ENCODE results near the gene TXN2. TPM values are rescaled to one million over a fixed set of nuclear protein-coding genes. Genes with fewer than 3 reads are reported as not detected.
"Not testable (repeated sequence)": the region's sequence is repeated elsewhere in the genome, so short reads cannot be mapped to it uniquely, and the experiment has no call there.

The TXN2 gene
- total and polyA plus RNA-seq, 2 of the 4 experiments (the other 2 are of a cell fraction) = 49.6 to 166 TPM

DNA sequence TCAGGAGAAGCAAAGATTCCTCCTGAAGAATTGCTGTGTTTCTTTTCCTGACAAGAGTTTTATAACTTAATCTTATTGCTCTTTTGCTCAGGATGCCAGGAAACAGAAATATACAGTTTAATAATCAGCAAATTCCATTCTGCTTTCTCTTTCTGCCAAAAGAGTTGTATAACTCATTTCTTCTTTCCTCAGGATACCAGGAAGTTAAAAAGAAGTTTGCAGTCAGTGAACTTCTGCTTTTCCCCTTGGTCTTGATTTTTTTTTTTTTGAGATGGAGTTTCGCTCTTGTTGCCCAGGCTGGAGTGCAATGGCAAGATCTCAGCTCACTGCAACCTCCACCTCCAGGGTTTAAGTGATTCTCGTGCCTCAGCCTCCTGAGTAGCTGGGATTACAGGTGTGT is 38.5 kb upstream of the TXN2 start:
- H3K9me3 ChIP-seq (ENCODE audit: control insufficient read depth, insufficient read depth, low read length); DNase-seq; H2BK15ac ChIP-seq (ENCODE audit: low read depth, low read length); H3K4me1 ChIP-seq (ENCODE audit: control insufficient read depth, insufficient read depth, low read length); H3K27ac ChIP-seq (ENCODE audit: insufficient read depth, low read length); H4K91ac ChIP-seq (ENCODE audit: insufficient read depth, low read depth, low read length); H2BK5ac ChIP-seq (ENCODE audit: low read depth, low read length, poor library complexity, severe bottlenecking); ATAC-seq (ENCODE audit: low read depth); H3K27me3 ChIP-seq (ENCODE audit: control insufficient read depth, insufficient read depth, low read length); H3K4me2 ChIP-seq (ENCODE audit: low read depth, low read length); BruUV-seq (replicated peaks); H3K9ac ChIP-seq (ENCODE audit: low read depth, low read length); H3K4ac ChIP-seq (ENCODE audit: low read depth, low read length); H2BK20ac ChIP-seq (ENCODE audit: low read depth, low read length); H3K14ac ChIP-seq (replicated peaks; ENCODE audit: low read depth, low read length); H3K23ac ChIP-seq (ENCODE audit: low read depth, low read length); H4K8ac ChIP-seq (ENCODE audit: low read depth in 2 of 2, low read length in 2 of 2); H2AK5ac ChIP-seq (ENCODE audit: low read depth, low read length); H2AFZ ChIP-seq (replicated peaks; ENCODE audit: low read length, poor library complexity); H3K56ac ChIP-seq (ENCODE audit: extremely low read depth, insufficient read depth, low read length); H2AK9ac ChIP-seq (replicated peaks; ENCODE audit: low read depth, low read length, poor library complexity); H3K18ac ChIP-seq (ENCODE audit: low read depth, low read length); H3K9me1 ChIP-seq (ENCODE audit: insufficient read depth, low read length); dilution Hi-C loops (cut with HindIII; ENCODE audit: low sequenced_read_pairs, unreplicated experiment); intact Hi-C loops (cut with micrococcal nuclease); POLR2A ChIA-PET (ENCODE audit: unreplicated experiment); H2BK120ac ChIP-seq (ENCODE audit: low read depth, low read length); H4K5ac ChIP-seq (ENCODE audit: low read depth, low read length); H3K4me3 ChIP-seq (ENCODE audit: insufficient read depth, low read depth, low read length): not testable (repeated sequence)
- Histone ChIP-seq H4K20me1 (ENCODE audit: insufficient read depth, low read length) (peaks cover 11% of the 10 kb centered on the region; the same call in 1 of the 2 replicates), H3K36me3 (ENCODE audit: control insufficient read depth, insufficient read depth, low read length) (peaks cover 84% of the 10 kb centered on the region), H3K79me1 (ENCODE audit: low read depth in 1 of 2, low read length in 2 of 2) (peaks cover 28 to 38% of the 10 kb centered on the region in 2 experiments)
- WGBS, 2 experiments (ENCODE audit: extremely low coverage in 2 of 2, insufficient read length in 1 of 2) = no CpG with 5 or more reads among the region's 2 CpGs
- CTCF ChIA-PET = interaction anchor here (0.6 kb wide), 1 partner anchor 8 kb away, joined by 3 read pairs; no protein-coding TSS in a partner anchor
- in situ Hi-C loops (cut with MboI; ENCODE audit: low sequenced_read_pairs) = loop anchor here (25.0 kb wide), 1 partner anchor 1208 kb away; no protein-coding TSS in a partner anchor

Measured in IMR-90 (cell line).